LoVo (cell line): ENCODE data around the gene LTBP2.
A peak's percentile ranks its signal among the peaks of the same experiment; 100 is the strongest.

Source experiments
- DNase-seq: peaks from one replicate; pipeline ENCODE4 v3.0.0-alpha.2; 2016; ENCODE audit warnings: low spot score

LTBP2 gene

DNA sequence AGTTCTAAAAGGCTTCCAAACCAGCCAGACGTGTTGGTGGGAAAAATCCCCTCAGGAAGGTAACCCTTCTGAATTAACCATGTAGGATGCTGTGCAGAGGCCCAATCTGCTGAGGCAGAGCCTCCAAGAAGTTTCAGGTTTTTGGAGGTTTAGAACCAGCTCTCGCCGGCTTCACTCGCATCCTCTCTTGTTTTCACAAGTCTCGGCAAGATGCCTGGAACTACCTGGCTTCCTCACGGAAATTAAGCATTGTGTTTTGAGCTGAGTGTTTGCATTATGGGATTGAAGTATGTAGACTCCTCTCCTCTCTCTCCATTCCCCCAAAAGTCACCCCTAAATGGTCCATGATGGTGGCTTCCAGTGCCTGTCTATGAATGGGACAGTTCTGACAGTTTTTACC, 20.6 kb downstream of the LTBP2 start:
- no peak for DNase-seq

GRCh38 chr14:74589291-74589879, 22.7 kb downstream of the LTBP2 start:
- DNase-seq = no peak

- DNase-seq = no peak
These were observed 24.7 kb downstream of the LTBP2 start for GRCh38 chr14:74587363-74587707.

DNA sequence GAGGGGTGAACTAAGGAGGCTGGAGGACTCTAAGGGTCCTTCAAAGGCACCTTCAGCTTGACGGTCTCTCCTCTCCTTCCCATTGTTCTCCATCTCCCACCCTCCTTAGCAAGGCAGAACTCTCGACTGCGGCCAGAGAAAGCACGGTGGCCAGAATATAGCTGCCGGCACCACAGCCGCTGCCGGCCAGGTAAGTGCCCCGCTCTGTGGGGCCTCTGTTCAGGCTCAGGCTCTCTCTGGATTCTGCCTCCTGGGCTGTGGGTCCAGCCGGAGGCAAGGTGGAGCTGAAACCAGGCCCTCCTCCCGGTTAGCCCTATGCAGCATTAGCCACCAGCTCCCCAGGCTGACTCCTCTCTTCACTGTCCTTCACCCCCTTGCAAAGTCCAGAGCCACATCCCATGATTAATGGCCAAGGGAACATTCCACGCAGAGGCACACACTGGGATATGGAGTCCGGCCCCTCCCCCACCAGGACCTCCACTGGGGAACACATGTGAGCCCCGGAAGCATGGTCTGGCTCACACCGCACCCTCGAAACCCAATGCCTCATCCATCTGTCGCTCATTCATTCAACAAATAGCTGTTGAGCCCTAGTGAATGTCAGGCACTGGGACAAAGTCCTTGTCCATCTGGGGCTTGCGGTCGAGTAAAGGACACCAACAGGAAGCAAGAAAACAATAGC, 25.2 kb downstream of the LTBP2 start:
- DNase-seq = no peak

DNA sequence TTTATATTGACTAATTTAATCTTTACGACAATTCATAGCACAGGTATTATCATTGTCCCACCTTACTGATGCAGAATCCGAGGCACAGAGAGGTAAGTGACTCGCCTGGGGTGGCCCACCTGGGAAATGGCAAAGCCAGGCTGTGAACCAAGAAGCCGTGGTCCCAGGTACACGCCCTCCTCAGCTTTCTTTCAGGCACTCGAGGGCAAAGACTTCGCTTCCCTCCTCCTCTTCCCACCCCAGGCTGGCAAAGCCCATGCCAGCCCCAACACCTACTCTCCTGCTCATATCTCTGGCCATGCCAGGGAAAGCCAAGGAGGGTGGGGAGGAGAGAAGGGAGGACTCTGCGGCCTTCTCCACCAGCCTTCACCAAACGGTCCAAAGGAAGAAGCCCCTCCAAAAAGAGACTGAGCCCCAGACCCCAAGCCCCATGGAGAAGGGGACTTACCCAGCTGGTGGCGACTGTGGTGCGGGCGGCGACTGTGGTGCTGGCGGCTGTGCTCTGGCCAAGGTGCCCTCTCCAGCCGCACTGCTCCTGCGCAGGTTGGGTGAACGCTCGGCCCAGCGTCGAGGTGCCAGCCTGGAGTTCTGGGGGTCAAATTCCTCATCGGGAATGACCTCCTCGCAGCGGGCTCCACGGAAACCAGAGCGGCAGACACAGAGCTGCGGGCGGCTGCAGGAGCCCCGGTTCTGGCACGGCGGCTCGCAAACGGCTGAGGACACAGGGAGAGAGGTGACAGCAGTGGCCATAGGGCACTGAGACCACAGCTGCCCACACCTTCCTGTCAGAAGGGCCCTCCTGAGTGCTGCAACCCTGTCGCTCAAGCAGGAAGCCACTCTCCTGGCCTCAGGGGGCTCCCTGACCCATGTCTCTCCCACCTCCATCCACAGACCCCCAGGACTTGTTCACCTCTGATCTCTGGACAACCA, 26.4 kb downstream of the LTBP2 start:
- DNase-seq = no peak

- DNase-seq = no peak
These were observed 27.1 kb downstream of the LTBP2 start for GRCh38 chr14:74584951-74585350.

DNA sequence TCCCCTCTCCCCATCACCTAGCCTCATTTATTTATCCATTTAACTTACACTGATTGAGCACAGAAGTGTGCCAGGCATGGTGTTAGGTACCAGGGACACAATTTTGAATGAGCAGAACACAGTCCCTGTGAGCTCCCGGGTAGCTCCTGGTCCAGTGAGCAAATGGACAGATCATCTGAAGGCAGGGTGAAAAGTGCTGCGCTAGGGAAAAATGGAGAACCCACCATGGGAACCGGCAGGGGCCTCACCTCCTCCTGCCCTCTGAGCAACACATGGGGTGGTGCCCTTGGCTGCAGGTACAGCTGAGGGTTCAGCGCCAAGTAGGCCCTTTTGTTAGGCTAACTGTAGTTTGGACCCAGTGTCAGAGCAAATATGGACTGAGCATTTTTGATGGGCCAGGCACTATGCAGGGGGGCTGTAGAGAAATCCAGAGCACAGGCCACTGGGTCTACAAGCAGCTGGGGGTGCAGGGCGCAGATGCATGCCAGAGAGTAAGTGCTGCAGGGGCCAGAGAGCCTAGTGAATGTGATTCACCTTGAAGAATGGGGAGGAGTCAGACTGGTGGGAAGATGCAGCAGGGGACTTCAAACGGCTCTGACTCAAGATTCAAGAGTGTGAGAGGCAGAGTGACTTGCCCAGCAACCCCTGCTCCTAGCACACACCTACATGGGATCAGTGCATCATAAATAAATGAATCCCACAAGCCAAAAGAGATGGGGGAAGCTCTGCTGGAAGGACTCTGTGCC, 28.2 kb downstream of the LTBP2 start:
- peak; percentile 39 for DNase-seq

DNA sequence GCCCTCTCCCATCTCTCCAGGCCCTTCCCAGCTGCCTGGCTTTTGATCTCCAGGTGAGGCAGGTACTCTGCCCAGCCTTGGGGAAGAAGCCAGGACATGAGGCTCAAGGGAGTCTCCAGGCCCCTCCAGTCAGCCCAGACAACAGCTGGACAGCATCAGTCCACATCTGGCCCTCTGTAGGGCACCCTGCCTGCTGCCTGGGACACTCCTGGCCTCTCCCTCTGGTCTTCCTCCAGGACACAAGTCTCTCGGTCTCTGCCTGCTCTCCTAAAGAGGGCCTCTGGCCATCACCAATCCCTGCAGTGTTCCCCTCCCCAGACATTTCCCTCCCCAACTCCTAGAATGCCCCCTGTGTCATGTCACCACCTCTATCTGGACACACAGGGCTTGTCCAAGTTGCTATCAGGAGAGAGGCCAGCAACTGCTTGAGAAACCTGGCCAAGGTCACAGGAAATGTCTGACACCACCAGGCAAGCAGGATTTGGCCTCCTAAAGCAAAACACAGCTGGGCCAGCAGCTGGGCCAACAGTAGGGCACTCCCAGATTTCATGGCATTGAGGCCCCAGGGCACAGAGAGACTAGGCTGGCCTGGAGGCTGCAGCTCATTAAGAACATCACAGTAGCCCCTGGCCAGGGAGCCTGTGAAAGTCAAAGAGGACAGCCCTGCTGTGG, 29.0 kb downstream of the LTBP2 start:
- no peak for DNase-seq

DNA sequence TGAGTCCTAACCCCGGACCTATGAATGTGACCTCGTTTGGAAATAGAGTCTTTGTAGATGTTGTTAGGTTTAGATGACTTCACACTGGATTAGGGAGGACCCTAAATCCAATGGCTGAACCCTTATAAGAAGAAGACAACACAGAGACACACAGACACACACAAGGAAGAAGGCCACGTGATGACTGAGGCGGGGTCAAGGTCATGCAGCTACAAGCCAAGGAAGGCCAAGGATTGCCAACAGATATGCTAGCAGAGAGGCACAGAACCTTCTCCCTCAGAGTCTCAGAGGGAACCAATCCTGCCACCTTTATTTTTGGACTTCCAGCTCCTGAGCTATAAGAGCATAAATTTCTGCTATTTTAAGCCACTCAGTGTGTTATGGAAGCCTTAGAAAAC, 31.8 kb downstream of the LTBP2 start:
- DNase-seq = no peak

DNA sequence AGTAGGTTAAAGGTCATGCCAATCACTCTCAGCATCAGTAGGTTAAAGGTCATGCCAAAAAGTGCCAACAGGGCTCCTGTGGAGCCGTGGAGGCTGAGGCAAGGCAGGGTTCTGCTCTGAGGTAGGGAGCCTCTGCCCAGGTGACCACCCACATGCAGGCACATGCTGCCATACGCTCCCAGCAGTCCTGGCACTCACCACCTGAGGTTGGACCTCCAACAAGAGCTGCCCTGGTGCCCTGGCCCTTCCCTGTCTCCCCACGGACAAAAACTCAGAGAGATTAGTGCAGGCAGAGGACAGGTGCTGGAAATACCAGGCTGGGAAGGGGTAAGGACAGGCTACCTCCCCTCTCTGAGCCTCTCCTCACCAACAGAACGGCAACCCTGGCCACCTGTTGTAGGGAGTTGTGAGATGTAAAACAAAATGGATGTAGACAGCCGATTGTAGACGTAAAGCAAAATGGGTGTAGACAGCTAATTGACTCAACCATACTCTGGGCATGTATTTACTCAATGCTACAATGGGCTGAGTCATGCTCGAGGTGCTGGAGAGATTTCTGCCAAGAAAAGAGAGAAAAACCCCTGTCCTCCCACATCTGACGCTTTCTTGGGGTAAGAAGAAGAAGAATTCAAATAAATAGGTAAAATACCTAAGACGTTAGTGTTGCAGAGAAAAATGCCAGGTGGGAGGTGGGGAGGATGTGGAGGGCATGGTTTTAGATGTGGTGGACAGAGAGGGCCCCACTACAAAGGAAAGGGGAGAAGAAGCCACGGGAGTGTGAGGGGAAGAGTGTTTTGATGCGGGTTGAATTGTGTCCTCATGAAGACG, 32.4 kb downstream of the LTBP2 start:
- peak; percentile 46 for DNase-seq

DNA sequence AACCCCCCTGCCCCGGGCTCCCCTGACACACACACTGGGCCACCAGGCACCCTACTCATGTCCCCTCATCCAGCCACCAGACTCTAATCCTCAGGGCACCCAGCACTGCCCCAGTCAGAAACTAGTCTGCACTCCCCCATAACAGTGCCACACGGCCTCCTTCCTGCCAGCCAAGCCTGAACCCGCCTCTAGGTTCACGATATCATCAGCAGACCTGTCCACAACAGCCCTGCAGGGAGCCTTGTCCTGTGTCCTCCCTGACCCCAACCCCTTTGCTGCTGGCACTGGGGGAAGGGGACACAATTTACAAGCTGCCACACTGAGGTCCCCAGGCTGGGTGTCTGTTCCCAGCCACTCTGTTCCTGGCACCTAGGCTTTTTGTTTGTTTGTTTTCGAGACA, 33.6 kb downstream of the LTBP2 start:
- no peak for DNase-seq

GRCh38 chr14:74577948-74578275, 34.1 kb downstream of the LTBP2 start:
- no peak for DNase-seq

- no peak for DNase-seq
These were observed 34.6 kb downstream of the LTBP2 start for GRCh38 chr14:74577247-74577947.

- no peak for DNase-seq
These were observed 36.1 kb downstream of the LTBP2 start for GRCh38 chr14:74575936-74576335.

GRCh38 chr14:74575507-74575906, 36.5 kb downstream of the LTBP2 start:
- DNase-seq = no peak

GRCh38 chr14:74574706-74575105, 37.3 kb downstream of the LTBP2 start:
- DNase-seq = no peak

GRCh38 chr14:74574090-74574433, 38.0 kb downstream of the LTBP2 start:
- no peak for DNase-seq

DNA sequence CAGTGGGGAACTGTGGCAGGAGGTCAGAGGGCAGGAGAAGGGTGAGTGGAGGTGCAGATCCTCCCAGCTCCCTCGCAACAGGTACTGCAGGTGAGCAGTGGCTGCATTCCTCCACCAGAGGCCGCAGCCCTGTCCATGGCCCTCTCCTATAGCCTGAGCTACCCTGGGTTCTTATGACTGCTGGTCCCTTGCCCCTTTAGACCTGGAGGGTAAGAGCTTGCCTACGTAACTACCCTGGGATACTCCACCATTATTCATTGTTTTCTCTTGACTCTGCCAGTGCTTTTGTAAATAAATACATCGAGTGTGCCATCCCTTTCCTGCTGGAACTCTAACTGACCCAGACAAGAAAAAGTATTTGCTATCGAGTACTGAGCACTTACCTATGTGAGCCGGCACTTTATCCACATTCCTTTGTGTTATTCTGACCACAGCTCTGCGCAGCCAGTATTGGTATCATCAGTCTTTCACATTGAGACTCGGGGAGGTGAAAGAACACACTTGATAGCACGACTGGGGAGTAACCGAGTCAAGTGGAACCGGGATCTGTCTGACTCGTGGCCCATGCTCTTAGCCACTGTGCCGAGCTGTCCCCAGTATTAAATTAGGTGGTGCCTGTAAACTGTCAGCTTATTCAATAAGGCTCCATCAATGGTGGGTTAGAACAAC, 38.5 kb downstream of the LTBP2 start:
- no peak for DNase-seq

DNA sequence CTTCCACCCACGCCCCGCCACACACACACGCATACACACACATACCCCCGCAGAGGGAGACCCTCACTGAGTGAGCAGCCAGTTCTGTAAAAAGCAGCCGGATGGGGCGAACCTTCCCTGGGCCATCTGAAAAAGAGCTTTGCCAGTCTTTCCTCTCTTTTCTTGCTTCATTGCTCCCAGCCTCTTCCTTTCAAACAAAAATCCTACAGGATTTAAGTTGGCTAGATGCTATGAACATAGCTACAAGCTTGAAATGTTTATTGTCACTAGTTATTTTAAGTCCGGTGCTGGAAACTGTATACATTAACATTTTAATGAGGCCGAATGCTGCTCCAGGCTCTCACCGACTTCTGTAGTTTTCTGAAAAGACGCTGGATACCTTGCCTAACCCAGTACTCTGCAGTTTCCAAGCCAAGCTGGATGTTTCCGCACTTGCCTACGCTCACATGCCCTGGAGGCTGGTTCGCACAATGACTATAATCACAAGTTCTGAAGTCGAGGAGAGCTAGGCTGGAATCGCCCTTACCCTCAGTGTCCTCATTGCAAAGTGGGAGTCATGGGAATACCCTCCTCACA, 39.2 kb downstream of the LTBP2 start:
- DNase-seq = no peak
